Lung (tissue), 12 donors: ENCODE data around the gene SLC5A12. TPM values are rescaled to one million over a fixed set of nuclear protein-coding genes. Genes with fewer than 3 reads are reported as not detected.
A peak's percentile ranks its signal among the peaks of the same experiment; 100 is the strongest.

ENCODE experiments used
- ATAC-seq: fragments of 200-7000 bp; cut with Tn5 transposase; one replicate; pipeline ENCODE4 v1.9.1; 2020; ENCODE audit warnings: moderate number of reproducible peaks; ENCODE audit not compliant: insufficient read depth, low FRiP score
- DNase-seq, 3 donors: peaks; one replicate each; pipeline ENCODE4 v3.0.0-alpha.2; 2013 to 2017
- H3K27ac ChIP-seq, 2 donors: one replicate each; pipeline ENCODE4 v1.5.1; 2013; ENCODE audit warnings: mild to moderate bottlenecking in 2 of 2, moderate library complexity in 2 of 2, control low read depth in 1 of 2, inconsistent platforms in 1 of 2, low read depth in 1 of 2, low read length in 1 of 2
- H3K27me3 ChIP-seq, 3 donors: one replicate each; pipeline ENCODE4 v1.5.1; 2013; ENCODE audit warnings: low read length in 2 of 3; ENCODE audit not compliant: control insufficient read depth in 3 of 3, insufficient read depth in 3 of 3
- H3K36me3 ChIP-seq, 4 donors: one replicate each; pipeline ENCODE4 v1.5.1; 2013; ENCODE audit warnings: low read length in 4 of 4, mild to moderate bottlenecking in 1 of 4, moderate library complexity in 1 of 4; ENCODE audit not compliant: control insufficient read depth in 4 of 4, insufficient read depth in 4 of 4
- H3K4me1 ChIP-seq, 5 donors: one replicate each; pipeline ENCODE4 v1.5.1; 2013; ENCODE audit warnings: low read length in 5 of 5, mild to moderate bottlenecking in 2 of 5, moderate library complexity in 1 of 5; ENCODE audit not compliant: control insufficient read depth in 5 of 5, insufficient read depth in 5 of 5
- H3K4me3 ChIP-seq: one replicate; pipeline ENCODE4 v1.5.1; 2013; ENCODE audit warnings: mild to moderate bottlenecking, control low read depth, moderate library complexity
- H3K9ac ChIP-seq, 2 donors: one replicate each; pipeline ENCODE4 v1.5.1; 2013; ENCODE audit warnings: low read length in 2 of 2, control low read depth in 1 of 2; ENCODE audit not compliant: insufficient read depth in 1 of 2
- H3K9me3 ChIP-seq, 4 donors: one replicate each; pipeline ENCODE4 v1.5.1; 2013; ENCODE audit warnings: low read length in 3 of 4, mild to moderate bottlenecking in 1 of 4, moderate library complexity in 1 of 4; ENCODE audit not compliant: control insufficient read depth in 4 of 4, insufficient read depth in 3 of 4
- CTCF ChIP-seq: IDR thresholded peaks from 2 replicates; pipeline ENCODE4 v1.5.1; 2012; ENCODE audit warnings: mild to moderate bottlenecking; ENCODE audit errors: control extremely low read depth, extremely low read depth
- WGBS, 2 donors: extraction: QIAGEN DNeasy Blood & Tissue Kit; methylation state at CpG; one replicate each; pipeline ENCODE4 v1.1.7; 2013; 5-methylcytosine and 5-hydroxymethylcytosine counted together
- polyA plus RNA-seq, 2 donors: library from polyadenylated mRNA; stranded (reverse); fragments of 200-250 nt; gene quantifications; one replicate each; pipeline ENCODE4 v1.2.1, GENCODE V29; 2013
- total RNA-seq, 2 donors: library from RNA; depleted of rRNA in 1 of 2; stranded (reverse); fragments of >200 nt in 1 of 2; gene quantifications; one replicate each; pipeline ENCODE4 v1.2.1, GENCODE V29; 2014 to 2021
- donor health status: control.
- donor health status: control.
- donor health status: Bipolar disorder and iron deficiency.
- donor health status: healthy.
- donor health status: DM: yes; HTN: yes; CAD: no.

Gene SLC5A12
- total and polyA plus RNA-seq, 4 donors, result 0.06 TPM; not detected in 3

- Histone ChIP-seq H3K27ac (no peak overlapping the region), H3K4me3 (no peak overlapping the region), H3K9me3 (no peaks in the 10 kb centered on the region), H3K27me3 (no peaks in the 10 kb centered on the region), H3K9ac (no peak overlapping the region), H3K36me3 (no peaks in the 10 kb centered on the region), H3K4me1 (peaks cover 0 to 35% (median 0%) of the 10 kb centered on the region in 5 donors)
- no peak for ATAC-seq
- no peak for DNase-seq
- WGBS, 2 donors, result 78 to 94% methylated on average over 1 of the region's 1 CpG
- no peak for TF ChIP-seq CTCF
Observed at GRCh38 chr11:26665946-26666345, 55.9 kb downstream of the SLC5A12 start.

GRCh38 chr11:26665036-26665435, 56.8 kb downstream of the SLC5A12 start:
- ATAC-seq (no peak), DNase-seq (peak; percentile 17 to 92 (median 91))
- Histone ChIP-seq H3K27me3 (no peaks in the 10 kb centered on the region), H3K9me3 (no peaks in the 10 kb centered on the region), H3K27ac (no peak overlapping the region), H3K4me1 (peaks cover 0 to 35% (median 0%) of the 10 kb centered on the region in 5 donors), H3K4me3 (no peak overlapping the region), H3K36me3 (no peaks in the 10 kb centered on the region), H3K9ac (no peak overlapping the region)
- TF ChIP-seq CTCF, result no peak
- 68 to 73% methylated on average over 2 of the region's 2 CpGs for WGBS, 2 donors

GRCh38 chr11:26662916-26663315, 58.9 kb downstream of the SLC5A12 start:
- ATAC-seq (no peak), DNase-seq (peak in 2 of 3 donors; percentile 24 to 38)
- no peak for TF ChIP-seq CTCF
- Histone ChIP-seq H3K4me1 (peaks cover 0 to 35% (median 0%) of the 10 kb centered on the region in 5 donors), H3K9me3 (no peaks in the 10 kb centered on the region), H3K27me3 (no peaks in the 10 kb centered on the region), H3K4me3 (no peak overlapping the region), H3K27ac (no peak overlapping the region), H3K36me3 (no peaks in the 10 kb centered on the region), H3K9ac (no peak overlapping the region)
- WGBS, 2 donors, result 81 to 84% methylated on average over 1 of the region's 1 CpG

GRCh38 chr11:26655287-26655686, 66.6 kb downstream of the SLC5A12 start:
- Histone ChIP-seq H3K4me1 (no peaks in the 10 kb centered on the region), H3K36me3 (no peaks in the 10 kb centered on the region), H3K4me3 (no peak overlapping the region), H3K9me3 (no peaks in the 10 kb centered on the region), H3K27me3 (peaks cover 0 to 8% (median 0%) of the 10 kb centered on the region in 3 donors), H3K9ac (no peak overlapping the region), H3K27ac (no peak overlapping the region)
- no peak for ATAC-seq
- no peak for DNase-seq
- 93% methylated on average over 2 of the region's 2 CpGs for WGBS, 2 donors
- no peak for TF ChIP-seq CTCF
